Smooth muscle cell of the brain vasculature (primary cell): ENCODE measurements around the gene KDM4F.

ENCODE experiments used
- DNase-seq: peaks from one replicate; pipeline ENCODE4 v3.0.0-alpha.2; 2012; ENCODE audit warnings: low read depth, low spot score

The KDM4F gene

GRCh38 chr11:95059046-95059445 lies 9.8 kb downstream of the KDM4F start:
- DNase-seq, result no peak

GRCh38 chr11:95065336-95065735 lies 16.1 kb downstream of the KDM4F start:
- DNase-seq, result no peak

GRCh38 chr11:95066716-95067038 lies 17.5 kb downstream of the KDM4F start, which contains the start of gene SRSF8:
Gene SRSF8, plus strand, starts transcription at chr11:95066919. Its CDS starts 308 bp downstream, at chr11:95067227.
- no peak for DNase-seq

- DNase-seq, result no peak
Observed at GRCh38 chr11:95067039-95067840, 18.0 kb downstream of the KDM4F start.

- no peak for DNase-seq
Observed at GRCh38 chr11:95067841-95068219, 18.6 kb downstream of the KDM4F start.

GRCh38 chr11:95068549-95068948 lies 19.3 kb downstream of the KDM4F start:
- no peak for DNase-seq

GRCh38 chr11:95070471-95070870 lies 21.2 kb downstream of the KDM4F start:
- DNase-seq, result no peak

GRCh38 chr11:95072948-95073347 lies 23.7 kb downstream of the KDM4F start:
- DNase-seq, result no peak

GRCh38 chr11:95074792-95075563 lies 25.8 kb downstream of the KDM4F start:
- DNase-seq, result no peak

- peak; percentile 85 for DNase-seq
Observed at GRCh38 chr11:95076416-95076815, 27.2 kb downstream of the KDM4F start.

- no peak for DNase-seq
Observed at GRCh38 chr11:95076981-95077380, 27.8 kb downstream of the KDM4F start.

- no peak for DNase-seq
Observed at GRCh38 chr11:95078526-95078925, 29.3 kb downstream of the KDM4F start.

GRCh38 chr11:95081010-95081409 lies 31.8 kb downstream of the KDM4F start:
- no peak for DNase-seq

GRCh38 chr11:95081412-95081811 lies 32.2 kb downstream of the KDM4F start:
- DNase-seq, result no peak

- DNase-seq, result no peak
Observed at GRCh38 chr11:95082576-95083001, 33.4 kb downstream of the KDM4F start.

GRCh38 chr11:95084509-95084908 lies 35.3 kb downstream of the KDM4F start:
- no peak for DNase-seq

GRCh38 chr11:95085117-95085816 lies 36.0 kb downstream of the KDM4F start:
- DNase-seq, result no peak

- no peak for DNase-seq
Observed at GRCh38 chr11:95086151-95086550, 36.9 kb downstream of the KDM4F start.

GRCh38 chr11:95086836-95087570 lies 37.8 kb downstream of the KDM4F start:
- no peak for DNase-seq

- DNase-seq, result no peak
Observed at GRCh38 chr11:95088946-95089619, 39.9 kb downstream of the KDM4F start.
